Renal pelvis (tissue), 4 donors: ENCODE measurements around the gene CAMKMT. TPM values are rescaled to one million over a fixed set of nuclear protein-coding genes. Genes with fewer than 3 reads are reported as not detected.

Experiments
- DNase-seq: peaks from one replicate; pipeline ENCODE4 v3.0.0-alpha.2; 2013
- polyA plus RNA-seq, 3 donors: library from polyadenylated mRNA; unstranded; fragments of 120-200 nt; gene quantifications; one replicate each; pipeline ENCODE4 v1.2.1, GENCODE V29; 2013; ENCODE audit not compliant: insufficient read length in 3 of 3

Gene CAMKMT
- polyA plus RNA-seq, 3 donors: 10.8 to 13.4 (median 12.1) TPM

DNA sequence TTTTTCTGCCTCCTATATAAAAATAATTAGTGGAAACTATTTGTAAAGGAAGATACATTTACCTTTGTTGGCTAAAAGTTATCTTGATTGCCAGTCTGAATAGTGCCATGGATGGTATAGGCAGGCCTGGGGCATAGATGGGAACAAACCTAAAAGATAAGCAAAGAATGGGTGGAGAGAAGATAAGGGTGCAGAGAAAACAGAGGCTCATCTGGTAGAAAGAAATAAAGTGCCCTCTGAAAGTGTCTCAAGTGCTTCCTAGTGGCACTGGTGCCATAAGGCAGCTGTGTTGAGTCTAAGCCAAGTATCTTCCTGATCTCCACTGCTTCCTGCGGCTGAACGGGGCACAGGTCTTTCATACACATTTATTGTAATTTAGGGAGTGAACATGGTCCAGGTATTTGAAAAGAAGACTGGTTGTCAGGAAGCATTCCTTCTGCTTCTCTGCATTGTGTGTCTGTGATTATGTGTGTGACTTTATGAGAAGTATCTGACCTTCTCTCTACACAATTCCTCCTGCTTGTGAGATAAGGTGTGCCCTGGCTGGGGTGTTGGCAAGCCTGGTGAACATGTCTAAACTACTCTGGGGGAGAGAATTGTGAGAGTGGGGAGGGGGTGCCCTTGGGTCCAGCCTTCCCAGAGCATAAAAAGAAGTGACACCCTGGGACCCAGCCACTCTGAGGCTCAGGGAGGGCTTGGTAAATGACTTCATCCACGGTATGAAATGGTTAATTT is 280.5 kb downstream of the CAMKMT start:
- no peak for DNase-seq

DNA sequence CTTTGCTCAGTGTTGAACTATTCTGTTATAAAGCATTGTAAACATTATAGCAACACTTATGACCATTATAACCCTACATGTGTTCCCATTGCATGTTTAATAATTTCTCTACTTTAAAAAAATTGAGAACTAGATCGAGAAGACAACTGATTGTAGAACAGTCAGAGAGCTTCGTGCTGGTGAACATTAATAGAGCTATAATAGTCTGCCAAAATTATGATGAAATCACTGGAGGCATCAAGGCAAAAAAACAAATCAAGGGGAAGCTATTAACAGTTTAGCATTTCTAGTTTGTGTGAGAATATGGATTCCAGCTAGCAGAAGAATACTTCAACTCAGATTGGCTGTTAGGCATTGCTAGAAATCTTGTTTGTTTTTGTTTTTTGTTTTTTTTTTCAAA is 284.2 kb downstream of the CAMKMT start:
- DNase-seq: no peak

DNA sequence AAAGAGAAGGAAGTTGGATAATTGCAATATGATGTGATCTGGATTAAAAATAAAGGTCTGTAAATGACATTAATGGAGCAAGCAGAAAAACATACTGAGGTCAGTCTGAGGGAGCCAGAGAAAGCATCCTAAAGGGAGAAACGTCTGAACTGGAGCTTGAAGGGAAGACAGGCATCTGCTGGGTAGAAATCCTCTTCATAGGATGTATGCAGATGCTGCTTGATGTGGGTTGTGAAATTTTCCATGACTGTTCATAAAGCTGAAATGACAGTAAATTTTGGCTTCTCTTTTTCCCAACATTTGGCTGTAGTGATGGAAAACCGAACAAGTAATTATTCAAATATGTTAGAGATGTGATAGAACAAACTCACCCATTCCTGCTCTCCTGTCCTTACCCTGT is 287.6 kb downstream of the CAMKMT start:
- no peak for DNase-seq

DNA sequence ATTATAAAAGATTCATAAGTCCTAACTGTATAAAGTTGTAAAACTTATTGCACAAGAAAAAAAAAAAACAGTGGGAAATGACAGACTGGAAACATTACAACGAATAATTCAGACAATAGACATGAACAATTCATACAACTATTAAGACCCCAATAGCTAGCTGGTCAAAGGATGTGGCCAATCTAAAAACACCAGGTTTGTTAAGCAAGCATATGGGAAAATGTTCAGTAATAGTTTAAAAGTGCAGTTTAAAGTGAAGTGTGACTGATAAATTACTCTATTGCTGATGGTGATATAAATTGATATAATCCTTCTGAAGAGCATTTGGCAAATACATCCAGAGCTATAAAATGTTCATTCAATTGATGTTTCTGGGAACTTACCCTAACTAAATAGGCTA is 289.0 kb downstream of the CAMKMT start:
- no peak for DNase-seq

DNA sequence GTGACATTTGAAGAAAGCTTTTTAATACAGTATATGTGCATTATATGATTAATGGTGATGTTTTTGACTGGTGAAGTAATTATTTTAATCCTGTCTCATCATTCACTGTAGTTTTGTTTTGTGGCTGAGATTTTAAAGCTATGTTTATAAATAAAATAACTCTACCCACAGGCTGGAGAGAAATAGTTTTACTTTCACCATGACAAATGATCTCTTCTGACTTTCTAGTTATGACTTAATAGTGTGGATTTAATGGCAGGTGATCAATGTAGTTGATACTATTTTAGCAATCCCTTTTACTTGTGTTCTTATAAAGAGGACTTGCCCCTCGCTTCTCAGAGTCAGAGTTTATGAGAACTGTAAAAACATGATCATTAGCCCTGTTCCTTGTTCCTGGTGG is 290.2 kb downstream of the CAMKMT start:
- no peak for DNase-seq

DNA sequence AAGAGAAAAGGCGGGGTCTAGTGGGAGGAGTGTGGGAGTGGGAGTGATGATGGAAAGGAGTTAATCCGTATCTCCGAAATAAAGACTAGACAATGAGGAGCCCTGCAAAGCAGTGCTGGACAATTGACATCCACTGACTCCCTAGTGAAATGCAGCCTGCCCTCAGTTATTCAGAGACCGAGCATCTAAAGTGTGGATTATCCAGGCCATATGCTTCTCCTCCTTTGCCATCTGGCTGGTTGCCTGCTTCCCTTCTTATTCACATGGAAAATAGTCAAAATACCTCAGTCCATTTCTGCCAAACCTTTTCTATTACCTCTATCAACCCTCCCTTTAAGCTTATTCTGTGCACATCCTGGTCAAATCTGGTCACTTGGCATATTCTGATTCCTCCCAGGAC is 291.0 kb downstream of the CAMKMT start:
- DNase-seq: no peak

DNA sequence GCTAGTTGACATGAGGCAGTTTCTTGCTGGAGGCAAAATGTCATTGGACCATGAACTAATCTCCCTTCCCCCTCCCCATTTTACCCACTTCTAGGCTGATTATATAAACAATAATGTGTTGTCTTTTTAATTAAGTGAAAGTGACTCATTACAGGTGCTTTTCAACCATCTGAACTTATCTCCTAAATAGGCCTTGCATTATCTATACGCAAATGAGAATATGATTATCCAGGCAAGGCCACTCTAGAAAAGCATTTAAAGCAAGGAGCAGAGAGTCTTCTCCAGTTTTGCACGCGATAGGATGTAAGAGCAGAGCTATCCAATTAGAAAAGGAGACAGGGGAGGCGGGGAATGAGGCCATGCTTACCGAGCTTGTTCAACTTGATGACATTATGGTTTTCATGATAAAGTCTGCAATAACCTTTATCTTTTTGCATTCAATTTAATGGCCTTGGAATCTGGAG is 293.7 kb downstream of the CAMKMT start:
- DNase-seq: no peak

DNA sequence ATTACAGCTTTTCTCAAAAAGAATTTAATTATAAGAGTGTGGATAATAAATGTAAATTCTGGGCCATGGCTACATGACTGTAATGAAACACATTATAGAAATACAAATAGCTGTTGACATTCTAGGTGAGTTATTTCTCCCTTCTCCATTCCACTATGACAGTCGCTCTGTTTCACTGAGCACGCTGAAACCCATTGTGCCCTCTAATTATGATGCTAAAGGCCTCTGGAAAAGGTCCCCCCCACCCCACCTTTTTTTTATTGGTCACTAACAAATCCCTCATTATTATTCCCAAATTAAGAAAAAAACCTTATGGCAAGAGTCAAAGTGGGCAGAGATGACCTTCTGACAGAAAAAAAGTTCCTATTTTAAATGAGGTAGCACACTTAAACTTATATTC is 294.7 kb downstream of the CAMKMT start:
- DNase-seq: no peak

DNA sequence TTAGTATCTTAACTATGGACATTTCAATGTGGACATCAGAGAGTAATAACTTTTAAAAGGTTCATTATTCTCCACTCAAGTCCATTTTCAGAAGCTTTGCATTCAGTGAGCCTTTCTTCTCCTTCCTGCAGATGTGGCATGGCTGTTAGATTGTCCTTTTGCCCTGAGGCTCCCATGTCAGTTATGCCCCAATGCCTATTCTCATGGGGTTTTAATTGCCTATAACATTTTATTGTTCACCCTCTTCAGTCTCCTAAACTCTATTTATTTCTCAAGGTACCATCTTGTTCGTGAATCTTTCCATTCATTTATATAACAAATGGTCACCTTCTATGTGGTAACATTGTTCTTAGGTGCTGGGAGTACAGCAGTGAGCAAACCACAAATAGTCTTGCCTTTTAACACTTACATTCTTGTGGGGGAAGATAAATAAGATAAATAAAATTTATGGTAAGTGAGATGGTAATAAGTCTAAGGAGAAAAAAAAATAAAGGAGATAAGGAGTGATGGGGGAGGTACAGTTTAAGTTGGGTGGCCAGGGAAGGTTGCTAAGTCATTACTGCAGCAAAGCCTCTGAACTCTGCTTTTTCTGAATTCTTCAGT is 301.8 kb downstream of the CAMKMT start:
- DNase-seq: no peak

DNA sequence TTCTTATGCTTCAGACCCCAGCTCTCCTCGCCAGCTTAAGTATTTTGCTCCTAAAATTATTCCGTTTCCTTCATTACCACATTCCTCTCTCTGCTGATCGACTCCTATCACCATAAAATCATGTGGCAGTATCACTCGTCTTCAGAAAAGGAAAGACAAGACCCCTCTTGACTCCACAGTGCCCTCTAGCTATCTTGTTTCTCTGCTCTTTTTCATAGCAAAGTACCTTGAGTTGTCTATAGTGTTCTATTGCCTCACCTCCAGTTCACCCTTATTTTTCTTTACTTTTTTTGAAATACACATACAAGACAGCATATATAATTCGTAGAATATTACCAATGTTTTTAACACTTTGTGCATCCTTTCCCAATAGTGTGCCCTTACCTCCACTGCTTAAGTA is 306.6 kb downstream of the CAMKMT start:
- no peak for DNase-seq

DNA sequence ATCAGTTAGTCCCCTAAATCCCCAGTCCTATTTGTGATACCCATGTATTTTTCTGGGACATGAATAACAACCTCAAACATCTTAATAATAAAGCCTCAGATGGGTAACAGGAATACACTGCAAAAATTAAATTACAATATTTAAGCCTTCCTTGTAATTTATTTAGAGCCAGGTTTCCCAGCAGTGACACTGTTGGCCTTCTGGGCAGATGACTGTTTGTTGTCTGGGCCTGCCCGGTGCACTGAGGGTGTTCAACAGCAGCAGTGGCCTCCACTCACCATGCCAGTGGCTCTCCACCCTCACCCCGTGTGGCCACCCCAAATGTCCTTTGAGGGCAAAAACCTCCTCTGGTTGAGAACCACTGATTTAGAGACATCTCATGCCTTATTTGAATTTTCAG is 309.5 kb downstream of the CAMKMT start:
- DNase-seq: no peak

DNA sequence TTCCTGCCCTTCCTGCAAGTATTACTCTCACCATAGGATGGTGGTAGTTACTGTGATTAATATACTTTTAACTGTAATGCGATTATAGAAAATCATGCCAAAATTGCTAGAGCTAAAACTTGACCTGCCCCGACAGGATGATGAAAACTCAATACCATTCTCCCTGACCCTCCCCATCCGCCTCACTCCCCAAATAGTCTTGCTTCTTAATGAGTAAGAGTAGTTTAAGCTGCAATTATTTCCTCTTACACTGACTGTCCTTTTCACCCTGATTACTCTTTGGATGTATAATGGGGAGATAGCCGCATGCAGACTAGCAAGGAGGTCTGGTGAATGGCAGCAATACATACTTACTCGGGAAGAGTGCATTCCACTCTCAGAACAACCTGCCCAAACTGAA is 310.2 kb downstream of the CAMKMT start:
- no peak for DNase-seq

DNA sequence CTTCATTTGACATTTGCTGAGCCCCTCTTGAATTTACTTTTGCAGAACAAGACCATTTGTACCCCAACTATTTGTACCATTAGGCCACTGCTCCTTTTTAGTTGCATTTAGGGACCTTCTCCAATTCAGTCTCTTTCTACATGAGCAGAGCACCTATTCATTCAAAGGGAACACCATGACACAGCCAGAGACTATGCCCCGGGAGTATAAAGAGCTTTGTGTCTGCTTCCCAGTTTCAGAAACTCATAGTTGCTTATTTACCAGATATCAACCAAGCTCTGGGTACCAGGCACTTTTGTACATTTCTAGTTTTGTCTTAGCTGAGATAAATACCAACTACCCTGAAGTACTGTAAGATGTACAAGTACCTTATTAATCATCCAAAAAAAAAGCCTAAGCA is 310.7 kb downstream of the CAMKMT start:
- no peak for DNase-seq

DNA sequence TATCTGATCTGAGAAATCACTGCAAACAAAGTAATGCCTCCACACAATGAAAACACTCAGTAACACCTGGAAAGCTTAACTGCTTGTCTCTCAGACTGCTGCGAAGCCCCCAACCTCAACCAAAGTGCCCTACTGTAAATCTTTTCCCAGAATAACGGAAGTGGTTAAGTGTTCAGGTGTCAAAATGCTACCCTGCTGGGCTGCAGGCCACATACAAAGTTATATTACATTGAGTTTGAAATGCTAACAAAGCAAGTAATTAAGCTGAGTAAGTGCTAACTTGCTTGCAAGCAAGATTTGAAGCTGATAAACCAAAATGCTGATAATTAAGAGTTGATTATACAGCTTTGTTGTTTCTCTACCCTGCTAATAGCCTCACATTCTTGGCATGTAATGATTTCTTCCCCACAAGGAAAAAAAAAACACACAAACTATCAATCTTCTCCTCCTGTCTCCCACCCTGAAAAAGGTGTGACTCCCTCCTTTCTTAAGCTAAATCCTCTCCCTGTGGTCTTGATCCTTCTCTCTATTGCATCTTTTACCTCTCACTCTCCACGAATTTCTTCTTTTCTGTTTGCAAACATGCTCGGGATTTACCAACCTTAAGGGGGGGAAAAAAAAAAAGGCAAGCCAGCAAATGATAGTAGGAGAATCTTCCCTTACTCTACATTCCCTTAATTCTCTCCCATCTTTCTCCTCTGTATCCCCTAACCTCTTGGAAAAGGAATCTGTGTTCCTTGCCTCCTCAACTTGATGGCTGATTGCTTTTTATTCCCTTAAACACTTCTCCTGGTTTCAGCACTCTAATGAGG is 312.9 kb downstream of the CAMKMT start:
- DNase-seq: peak; percentile 17

DNA sequence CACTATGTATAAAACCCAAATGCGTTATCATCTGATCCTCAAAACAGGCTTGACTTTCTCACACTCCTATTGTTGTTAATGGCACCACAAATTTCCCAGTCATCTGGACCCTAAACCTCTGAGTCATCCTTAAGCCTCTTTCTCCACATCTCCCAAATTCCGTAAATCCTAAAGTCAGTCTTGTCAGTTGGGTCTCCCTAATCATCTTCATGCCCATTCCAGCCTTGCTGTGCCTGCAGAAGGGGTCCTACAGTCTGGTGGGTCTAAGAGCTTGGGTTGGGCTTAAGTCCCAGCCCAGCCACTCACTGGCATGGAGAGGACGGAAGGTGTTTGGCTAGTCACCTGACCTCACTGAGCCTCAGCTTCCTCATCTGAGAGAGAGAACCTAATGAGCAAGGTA is 314.6 kb downstream of the CAMKMT start:
- DNase-seq: no peak

DNA sequence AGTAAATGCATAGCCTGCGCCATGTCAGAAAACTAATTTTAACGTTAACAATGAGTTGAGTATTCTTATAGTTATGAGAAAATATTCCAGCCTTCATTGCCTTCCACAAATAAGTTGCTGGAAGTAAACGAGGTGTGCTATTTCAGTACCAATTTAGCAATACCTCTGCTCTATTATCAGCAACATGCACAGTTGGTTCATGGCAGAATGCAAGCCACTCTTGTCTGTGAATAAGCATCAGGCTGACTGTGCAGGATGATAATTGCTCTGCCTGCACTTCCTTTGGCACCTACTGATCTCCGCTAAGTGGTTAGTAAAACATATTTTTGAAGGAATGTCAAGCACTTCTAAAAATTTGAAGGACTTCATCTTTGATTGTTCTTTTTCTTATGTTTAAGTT is 317.8 kb downstream of the CAMKMT start:
- no peak for DNase-seq

DNA sequence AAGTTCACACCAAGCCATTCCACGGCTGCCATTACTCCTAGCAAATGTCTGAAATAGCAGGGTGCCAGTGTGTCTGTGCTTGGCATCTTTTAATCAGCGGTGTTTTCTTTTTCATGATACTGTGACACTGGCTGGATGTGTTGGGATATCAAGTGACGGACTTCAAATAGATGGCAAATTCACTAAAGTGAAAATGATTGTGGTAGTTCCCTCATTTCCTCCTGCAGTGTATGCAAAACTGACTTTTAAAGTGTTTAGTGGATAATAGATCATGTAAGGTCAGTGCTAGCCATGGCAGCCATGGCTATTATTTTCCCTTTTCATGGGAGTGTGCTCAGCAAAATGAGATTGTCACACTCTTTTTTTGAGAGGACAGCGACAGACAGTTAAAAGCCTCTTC is 318.2 kb downstream of the CAMKMT start:
- peak; percentile 39 for DNase-seq

DNA sequence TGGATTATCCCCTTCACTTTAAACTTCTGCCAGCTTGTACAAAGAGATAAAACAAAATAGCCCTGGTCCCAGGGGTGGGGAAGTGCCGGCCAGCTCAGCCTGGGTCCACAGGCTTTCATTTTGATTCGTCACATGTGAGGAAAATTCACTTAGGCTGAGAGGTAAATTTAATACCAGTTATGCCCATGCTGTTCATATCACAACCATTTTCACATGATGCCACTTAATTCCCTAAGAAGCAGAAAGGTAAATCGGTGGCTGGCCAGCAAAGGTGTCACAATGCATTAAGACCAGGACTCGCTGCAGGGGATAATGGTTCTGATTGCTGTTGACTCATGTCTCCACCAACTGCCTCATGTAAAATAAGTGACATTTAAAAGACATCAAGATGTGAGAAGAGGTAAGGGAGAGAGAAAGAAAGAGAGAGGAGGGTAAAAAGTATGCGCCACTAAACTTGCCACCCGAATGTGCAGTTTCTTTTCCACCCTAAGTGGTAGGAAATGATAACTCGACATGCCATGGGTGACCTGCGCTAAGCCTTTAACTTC is 318.8 kb downstream of the CAMKMT start:
- no peak for DNase-seq

DNA sequence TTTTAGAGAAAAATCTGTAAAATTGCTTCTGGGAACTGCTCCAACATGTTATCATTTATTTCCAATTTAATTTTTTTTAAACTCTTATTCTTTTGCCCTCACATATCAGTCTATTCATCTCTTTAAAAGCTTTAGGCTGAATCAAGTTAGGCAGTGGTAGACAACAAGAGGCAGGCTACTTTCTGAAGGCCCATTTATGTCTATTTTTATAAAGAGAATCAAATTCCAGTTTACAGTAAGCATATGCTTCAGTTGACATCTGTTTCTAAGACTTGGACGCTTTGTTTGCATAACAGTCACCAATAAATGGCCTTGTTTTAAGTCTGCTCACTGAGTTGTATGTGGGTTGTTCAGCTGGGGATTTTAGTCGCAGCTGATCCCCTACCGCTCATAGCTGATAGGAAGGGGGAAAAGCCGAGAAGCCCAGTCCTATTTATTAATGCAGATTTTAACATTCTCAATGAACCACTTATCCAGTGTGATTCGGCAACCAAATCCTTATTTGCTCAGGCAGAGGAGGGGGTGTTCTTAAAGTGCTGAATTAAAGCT is 319.3 kb downstream of the CAMKMT start:
- DNase-seq: no peak

DNA sequence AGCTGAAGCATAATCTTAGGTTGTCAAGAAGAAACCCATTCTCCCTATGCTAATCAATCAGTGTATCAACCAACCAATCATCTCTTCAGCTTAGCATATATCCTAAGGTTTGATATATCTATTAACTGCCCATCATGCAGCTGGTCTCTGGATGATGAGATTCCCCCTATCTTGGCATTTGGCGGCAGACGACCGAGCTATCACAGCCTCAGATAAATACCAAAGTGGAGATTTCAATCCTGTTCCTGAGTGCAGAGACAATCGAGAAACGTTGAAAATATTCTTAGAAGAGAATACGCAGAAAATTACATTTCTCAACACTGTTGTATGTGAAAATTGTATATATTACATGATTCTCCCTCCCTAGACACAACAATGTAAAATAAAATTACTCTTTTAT is 320.7 kb downstream of the CAMKMT start:
- DNase-seq: no peak

DNA sequence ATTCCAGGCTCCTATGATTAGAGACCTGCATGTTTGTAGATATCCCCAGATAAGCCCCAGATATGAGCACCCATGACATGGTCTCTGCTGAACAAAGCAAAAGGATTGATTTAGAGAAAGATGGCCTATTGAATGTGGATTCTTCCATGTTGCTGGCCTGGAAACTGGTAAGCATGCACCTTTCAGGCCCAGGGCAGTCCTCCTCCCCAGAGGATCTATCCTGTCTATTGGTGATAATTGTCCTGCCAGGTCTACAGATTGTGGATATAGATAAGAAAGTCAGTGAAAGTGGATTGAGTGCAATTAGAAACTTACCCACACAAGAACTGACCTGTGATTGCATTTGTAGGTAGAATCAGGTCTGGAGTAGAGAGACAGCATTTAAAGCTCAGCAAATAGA is 322.8 kb downstream of the CAMKMT start:
- DNase-seq: no peak

DNA sequence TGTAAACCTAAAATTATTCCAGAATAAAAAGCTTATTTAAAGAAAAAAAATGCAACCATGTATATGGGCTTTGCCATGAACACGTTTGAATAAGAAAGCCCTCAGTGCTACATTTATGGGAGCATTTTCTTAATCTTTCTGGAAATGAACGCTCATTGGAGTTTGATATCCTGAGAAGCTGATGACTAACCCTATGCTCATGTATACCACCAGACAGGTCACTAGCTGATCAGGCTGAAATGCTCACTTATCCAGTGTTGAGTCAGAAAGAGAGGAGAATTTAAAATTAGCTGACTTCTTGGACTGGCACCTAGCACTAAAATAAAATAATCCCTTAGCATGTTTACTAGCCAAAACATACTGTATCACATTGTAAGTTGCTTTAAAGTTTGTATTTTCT is 324.8 kb downstream of the CAMKMT start:
- no peak for DNase-seq
